ENCODE data around the gene CCDC159. TPM values are rescaled to one million over a fixed set of nuclear protein-coding genes. Genes with fewer than 3 reads are reported as not detected.
A peak's percentile ranks its signal among the peaks of the same experiment; 100 is the strongest.
"Not testable (repeated sequence)": the region's sequence is repeated elsewhere in the genome, so short reads cannot be mapped to it uniquely, and the experiment has no call there.

Gene CCDC159
- polyA plus RNA-seq, 1 of the 3 experiments (the other 2 are of a cell fraction): 25.2 TPM

DNA sequence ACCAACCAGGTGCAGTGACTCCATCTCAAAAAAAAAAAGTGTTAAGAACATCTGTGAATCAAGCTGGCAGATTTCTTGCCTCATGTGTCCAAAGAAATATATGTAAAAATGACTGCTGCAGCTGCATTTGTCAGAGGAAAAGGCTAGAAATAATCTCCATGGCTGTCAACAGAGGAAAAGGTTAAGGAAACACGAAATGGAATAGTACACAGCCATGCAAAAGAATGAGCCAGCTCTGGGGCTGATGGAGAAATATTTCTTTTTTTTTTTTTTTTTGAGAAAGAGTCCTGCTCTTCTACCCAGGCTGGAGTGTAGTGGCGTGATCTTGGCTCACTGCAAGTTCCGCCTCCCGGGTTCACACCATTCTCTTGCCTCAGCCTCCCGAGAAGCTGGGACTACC, 13.5 kb upstream of the CCDC159 start:
- no peaks in the 10 kb centered on the region for H3K4me1 ChIP-seq (ENCODE audit: control insufficient read depth in 1 of 2, insufficient read depth in 2 of 2, low read depth in 1 of 2, low read length in 1 of 2)
- no peaks in the 10 kb centered on the region for H3K79me2 ChIP-seq (ENCODE audit: insufficient read depth)
- no peak overlapping the region for H3K4me3 ChIP-seq (ENCODE audit: low read depth in 2 of 2, low read length in 1 of 2)
- H3K9ac ChIP-seq: no peak overlapping the region
- POLR2A ChIA-PET: no interaction called here
- H3K9me2 ChIP-seq: no peaks in the 10 kb centered on the region
- H3K27ac ChIP-seq (ENCODE audit: low read depth in 2 of 2, low read length in 1 of 2): no peak overlapping the region
- no peak overlapping the region for H2AFZ ChIP-seq (ENCODE audit: low read depth)
- DNase-seq: no peak
- peaks cover 13% of the 10 kb centered on the region in 2 experiments for H3K36me3 ChIP-seq (replicated peaks in 1 of 2; ENCODE audit: control insufficient read depth in 1 of 2, insufficient read depth in 2 of 2, low read length in 1 of 2)
- no peaks in the 10 kb centered on the region for H3K9me3 ChIP-seq
- peaks cover 3% of the 10 kb centered on the region for H3F3A ChIP-seq (replicated peaks; ENCODE audit: insufficient read depth)
- CTCF ChIA-PET: interaction anchor here (1.2 to 1.4 kb wide), 2 partner anchors 39 to 150 kb away, joined by 4 to 6 read pairs; no protein-coding TSS in a partner anchor
- H4K20me1 ChIP-seq (ENCODE audit: insufficient read depth): no peaks in the 10 kb centered on the region
- H3K4me2 ChIP-seq: no peak overlapping the region
- no peak for TF ChIP-seq GATA2 (CRISPR knock-in tag; IDR thresholded peaks at IDR 0.05)
- TF ChIP-seq EZH2phosphoT487 (IDR thresholded peaks at IDR 0.05; ENCODE audit: borderline replicate concordance, low read depth): no peak
- WGBS (ENCODE audit: low lambda C conversion rate): over 99% methylated on average over 5 of the region's 5 CpGs
- no peaks in the 10 kb centered on the region for H3K27me3 ChIP-seq (ENCODE audit: insufficient read depth)

DNA sequence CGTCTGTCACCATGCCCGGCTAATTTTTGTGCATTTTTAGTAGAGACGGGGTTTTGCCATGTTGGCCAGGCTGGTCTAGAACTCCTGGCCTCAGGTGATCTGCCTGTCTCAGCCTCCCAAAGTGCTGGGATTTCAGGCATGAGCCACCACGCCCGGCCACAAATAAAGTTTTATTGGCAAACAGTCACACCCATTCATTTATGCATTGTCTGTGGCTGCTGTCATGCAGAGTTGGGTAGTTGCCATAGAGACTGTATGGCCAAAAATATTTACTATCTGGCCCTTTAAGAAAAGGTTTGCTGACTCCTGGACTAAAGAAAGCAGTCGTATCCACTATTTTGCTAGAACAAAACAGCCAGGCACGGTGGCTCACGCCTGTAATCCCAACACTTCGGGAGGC, 12.5 kb upstream of the CCDC159 start:
- H3K9ac ChIP-seq; H3F3A ChIP-seq (replicated peaks; ENCODE audit: insufficient read depth); H3K9me2 ChIP-seq; H3K4me1 ChIP-seq (ENCODE audit: control insufficient read depth in 1 of 2, insufficient read depth in 2 of 2, low read depth in 1 of 2, low read length in 1 of 2); H3K4me2 ChIP-seq; H4K20me1 ChIP-seq (ENCODE audit: insufficient read depth); H2AFZ ChIP-seq (ENCODE audit: low read depth); POLR2A ChIA-PET; H3K27me3 ChIP-seq (ENCODE audit: insufficient read depth); H3K79me2 ChIP-seq (ENCODE audit: insufficient read depth); H3K4me3 ChIP-seq (ENCODE audit: low read depth in 2 of 2, low read length in 1 of 2); H3K27ac ChIP-seq (ENCODE audit: low read depth in 2 of 2, low read length in 1 of 2); H3K9me3 ChIP-seq; DNase-seq: not testable (repeated sequence)
- CTCF ChIA-PET: interaction anchor here (1.2 kb wide), 1 partner anchor 40 kb away, joined by 4 read pairs; no protein-coding TSS in a partner anchor
- H3K36me3 ChIP-seq (replicated peaks in 1 of 2; ENCODE audit: control insufficient read depth in 1 of 2, insufficient read depth in 2 of 2, low read length in 1 of 2): peaks cover 8 to 13% of the 10 kb centered on the region in 2 experiments
- 93% methylated on average over 8 of the region's 9 CpGs for WGBS (ENCODE audit: low lambda C conversion rate)

DNA sequence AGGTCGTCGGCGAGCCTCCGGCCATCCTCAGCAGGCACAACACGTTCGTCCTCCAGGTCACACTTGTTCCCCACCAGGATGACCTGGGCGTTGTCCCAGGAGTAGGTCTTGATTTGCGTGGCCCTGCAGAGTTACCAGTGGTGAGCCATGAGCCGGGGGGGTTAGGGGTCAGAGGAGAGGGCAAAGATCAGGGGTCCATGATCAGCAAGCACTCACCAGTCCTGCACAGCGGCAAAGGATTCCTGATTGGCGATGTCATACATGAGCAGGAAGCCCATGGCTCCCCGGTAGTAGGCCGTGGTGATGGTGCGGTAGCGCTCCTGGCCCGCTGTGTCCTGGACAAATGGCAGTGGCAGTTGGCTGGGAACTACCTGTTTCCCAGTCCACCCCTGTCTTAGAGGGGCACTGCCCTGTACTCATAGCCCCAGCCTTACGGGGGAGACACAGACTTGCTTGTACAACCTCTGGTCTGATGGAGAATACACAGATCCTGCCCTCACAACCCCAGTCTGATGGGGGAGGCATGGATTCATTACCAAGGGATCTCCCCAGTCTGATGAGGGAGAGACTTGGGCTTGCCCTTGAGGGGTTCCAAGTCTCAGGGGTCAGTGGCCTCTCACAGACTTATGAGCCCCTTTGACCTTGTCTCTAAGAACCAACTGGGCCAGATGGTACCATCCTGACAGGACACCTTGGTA, 10.7 kb upstream of the CCDC159 start:
- Histone ChIP-seq H4K20me1 (ENCODE audit: insufficient read depth) (no peaks in the 10 kb centered on the region), H3K79me2 (ENCODE audit: insufficient read depth) (no peaks in the 10 kb centered on the region), H3K4me1 (ENCODE audit: control insufficient read depth in 1 of 2, insufficient read depth in 2 of 2, low read depth in 1 of 2, low read length in 1 of 2) (peaks cover 0 to 13% of the 10 kb centered on the region in 2 experiments; a peak in 1 of 4 replicates), H3K4me3 (ENCODE audit: low read depth in 2 of 2, low read length in 1 of 2) (no peak overlapping the region), H3K27me3 (ENCODE audit: insufficient read depth) (no peaks in the 10 kb centered on the region), H3F3A (replicated peaks; ENCODE audit: insufficient read depth) (peaks cover 3% of the 10 kb centered on the region), H2AFZ (ENCODE audit: low read depth) (no peak overlapping the region), H3K27ac (ENCODE audit: low read depth in 2 of 2, low read length in 1 of 2) (no peak overlapping the region), H3K4me2 (no peak overlapping the region), H3K9ac (no peak overlapping the region), H3K36me3 (replicated peaks in 1 of 2; ENCODE audit: control insufficient read depth in 1 of 2, insufficient read depth in 2 of 2, low read length in 1 of 2) (peaks cover 8 to 13% of the 10 kb centered on the region in 2 experiments), H3K9me3 (no peaks in the 10 kb centered on the region), H3K9me2 (no peaks in the 10 kb centered on the region)
- 95% methylated on average over 16 of the region's 17 CpGs for WGBS (ENCODE audit: low lambda C conversion rate)
- peak; percentile 2 for DNase-seq
- ChIA-PET CTCF (no interaction called here), POLR2A (no interaction called here)
- TF ChIP-seq, protein P1, sequence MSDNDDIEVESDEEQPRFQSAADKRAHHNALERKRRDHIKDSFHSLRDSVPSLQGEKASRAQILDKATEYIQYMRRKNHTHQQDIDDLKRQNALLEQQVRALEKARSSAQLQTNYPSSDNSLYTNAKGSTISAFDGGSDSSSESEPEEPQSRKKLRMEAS (IDR thresholded peaks at IDR 0.05; ENCODE audit: low read depth): no peak
- TF ChIP-seq MXI1 (IDR thresholded peaks at IDR 0.05; ENCODE audit: low read depth, low read length) (no peak), EP300 (IDR thresholded peaks at IDR 0.05; ENCODE audit: borderline replicate concordance in 1 of 2, low read depth in 1 of 2, low read length in 1 of 2) (no peak), ELF1 (IDR thresholded peaks at IDR 0.05) (no peak), GABPA (IDR thresholded peaks at IDR 0.05; ENCODE audit: low read depth) (no peak), FOSL2 (IDR thresholded peaks at IDR 0.05; ENCODE audit: borderline replicate concordance, low read depth) (no peak), RFX5 (IDR thresholded peaks at IDR 0.05; ENCODE audit: low read length) (no peak), MEF2A (IDR thresholded peaks at IDR 0.05; ENCODE audit: borderline replicate concordance, low read depth) (no peak)
